Stimulated activated CD4-positive, alpha-beta T cell treated with anti-CD3 and anti-CD28 coated beads, TNF-alpha, amount 100 ng/mL, for 24 hours (primary cell): Measurements from ENCODE around the gene PAGR1.
"Not testable (repeated sequence)": the region's sequence is repeated elsewhere in the genome, so short reads cannot be mapped to it uniquely, and the experiment has no call there.

Source experiments
- DNase-seq, 3 experiments: peaks; one replicate each; pipeline ENCODE4 v3.0.0-alpha.2; 2020; ENCODE audit warnings: low read depth in 3 of 3

Gene PAGR1

DNA sequence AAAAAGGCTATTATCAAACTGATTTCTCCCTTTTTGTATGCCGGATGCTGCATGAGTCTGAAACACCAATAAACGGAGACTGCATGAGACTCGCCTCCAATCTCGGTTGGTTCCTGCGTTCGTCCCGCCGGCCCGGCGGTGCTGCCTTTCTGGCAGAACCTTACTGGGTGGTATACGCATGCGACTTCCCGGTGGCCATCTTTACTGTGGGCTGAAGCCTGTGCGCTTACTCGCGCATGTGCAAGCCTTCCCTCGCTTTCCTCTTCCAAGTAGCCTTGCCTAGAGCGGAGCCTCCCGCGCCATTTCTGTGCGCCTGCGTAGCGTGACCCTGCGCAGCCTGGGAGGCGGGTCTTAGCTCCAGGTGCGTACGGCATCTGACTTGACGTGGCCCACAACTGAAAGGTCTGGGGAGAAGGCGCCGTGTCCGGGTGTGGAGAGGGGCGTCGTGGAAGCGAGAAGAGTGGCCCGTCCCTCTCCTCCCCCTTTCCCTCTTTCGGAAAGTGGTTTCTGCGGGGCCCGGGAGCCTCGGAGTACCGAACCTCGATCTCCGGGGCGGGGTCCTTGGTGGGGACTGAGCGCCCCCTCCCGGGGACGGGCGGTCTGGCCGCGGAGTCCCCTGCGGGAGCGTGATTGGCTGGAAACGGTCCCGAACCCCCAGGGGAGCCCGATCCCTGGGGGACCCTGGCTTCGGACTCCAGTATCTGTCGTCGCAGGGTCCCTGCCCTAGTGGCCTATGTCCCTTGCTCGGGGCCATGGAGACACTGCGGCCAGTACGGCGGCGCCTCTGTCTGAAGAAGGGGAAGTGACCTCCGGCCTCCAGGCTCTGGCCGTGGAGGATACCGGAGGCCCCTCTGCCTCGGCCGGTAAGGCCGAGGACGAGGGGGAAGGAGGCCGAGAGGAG is at the start of gene PAGR1:
PAGR1 (plus strand) TSS at position 360 of the 901 bp plus-strand sequence; CDS start at position 734, 374 bp downstream.
- peak; percentile 95 to 99 (median 99) for DNase-seq

DNA sequence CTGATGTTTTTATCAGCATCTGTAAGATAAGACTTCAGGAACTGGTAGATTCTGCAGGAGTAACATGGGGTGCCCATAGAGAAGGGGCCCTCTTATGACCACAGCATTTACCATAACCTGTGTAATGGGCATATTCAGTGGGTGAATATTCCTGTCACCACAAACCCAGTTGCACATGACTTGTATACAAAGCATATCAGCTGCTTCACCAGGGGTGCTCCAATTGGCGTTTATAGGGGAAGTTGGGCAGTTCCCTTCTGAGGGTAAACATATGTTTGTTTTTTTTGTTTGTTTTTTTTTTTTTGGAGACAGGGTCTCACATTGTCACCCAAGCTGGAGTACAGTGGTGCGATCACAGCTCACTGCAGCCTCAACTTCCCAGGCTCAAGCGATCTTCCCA is 49.4 kb upstream of the PAGR1 start:
- DNase-seq, result no peak

DNA sequence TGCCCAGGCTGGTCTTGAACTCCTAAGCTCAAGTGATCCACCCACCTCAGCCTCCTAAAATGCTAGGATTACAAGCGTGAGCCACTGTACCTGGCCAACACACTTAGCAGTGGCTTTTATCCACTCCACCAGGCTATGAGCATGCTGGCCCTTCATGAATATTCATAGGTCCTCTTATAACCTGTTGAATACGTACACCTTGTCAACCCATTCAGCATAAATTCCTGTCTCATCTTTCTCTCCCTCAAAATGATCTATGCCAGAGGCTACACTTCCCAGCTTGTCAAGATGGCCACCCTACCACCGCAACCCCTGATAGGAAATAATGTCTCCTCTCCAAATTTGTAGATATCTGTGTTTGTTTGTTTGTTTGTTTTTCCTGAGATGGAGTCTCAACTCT is 48.9 kb upstream of the PAGR1 start:
- DNase-seq, result no peak

DNA sequence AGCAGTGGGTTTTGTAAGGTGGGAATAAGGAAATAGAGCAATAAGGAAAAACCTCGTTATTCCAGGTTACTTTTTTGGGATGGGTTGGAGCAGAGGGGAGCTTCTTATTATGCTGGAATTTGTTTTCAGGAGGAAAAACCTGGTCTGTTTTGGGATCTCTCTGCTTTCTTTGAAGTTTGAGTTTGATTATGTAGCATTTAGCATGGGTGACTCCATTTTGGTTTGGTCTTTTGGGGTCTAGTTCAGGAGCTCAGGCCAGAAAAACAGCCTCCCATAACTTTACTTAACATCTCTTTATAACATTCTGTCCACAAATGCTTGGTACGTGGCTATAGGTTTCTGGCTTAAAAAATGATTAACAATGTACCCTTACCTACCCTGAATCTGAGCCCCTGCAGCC is 46.4 kb upstream of the PAGR1 start:
- DNase-seq, result no peak

DNA sequence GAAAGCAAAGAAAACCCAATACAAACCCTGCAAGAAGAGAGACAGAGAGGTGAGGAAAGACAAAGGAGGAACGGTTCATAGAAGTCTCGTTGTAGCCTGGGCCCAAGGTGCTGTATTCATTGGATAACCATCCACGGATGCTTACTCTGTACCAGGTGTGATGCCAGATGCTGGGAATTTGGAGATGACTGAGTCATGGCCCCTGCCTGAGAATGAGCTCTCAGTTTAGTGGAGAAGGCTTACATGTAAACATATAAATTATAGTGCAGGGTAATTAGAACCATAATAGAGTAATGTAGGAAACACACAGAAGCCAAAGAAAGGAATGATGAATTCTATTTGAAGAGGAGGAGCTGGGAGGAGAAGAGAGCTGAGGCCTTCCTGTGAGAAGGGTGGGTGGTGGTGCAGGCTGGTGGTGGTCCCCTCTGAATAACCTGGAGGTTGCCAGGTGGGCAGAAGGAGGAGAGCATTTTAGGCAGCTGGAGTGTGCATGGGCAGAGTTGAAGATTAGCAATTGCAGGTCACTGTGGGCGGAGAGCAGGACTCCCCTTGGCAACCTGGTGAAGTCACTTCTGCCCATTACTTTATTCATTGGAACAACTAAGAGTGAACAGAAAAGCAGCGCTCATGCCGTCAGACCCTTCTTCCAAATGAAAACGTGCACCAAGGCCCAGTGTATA is 45.6 kb upstream of the PAGR1 start:
- no peak for DNase-seq

DNA sequence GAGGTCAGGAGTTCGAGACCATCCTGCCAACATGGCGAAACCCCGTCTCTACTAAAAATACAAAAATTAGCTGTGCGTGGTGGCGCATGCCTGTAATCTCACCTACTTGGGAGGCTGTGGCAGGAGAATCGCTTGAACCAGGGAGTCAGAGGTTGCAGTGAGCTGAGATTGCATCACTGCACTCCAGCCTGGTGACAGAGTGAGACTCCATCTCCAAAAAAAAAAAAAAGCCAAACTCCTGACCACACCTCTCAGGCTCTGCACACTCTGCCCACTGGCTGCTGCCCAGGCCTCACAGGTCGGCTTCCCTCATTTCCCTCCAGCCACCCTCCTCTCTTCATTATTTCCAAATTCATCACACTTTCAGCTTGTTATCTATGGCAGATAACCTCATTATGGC is 43.6 kb upstream of the PAGR1 start:
- not testable (repeated sequence) for DNase-seq

DNA sequence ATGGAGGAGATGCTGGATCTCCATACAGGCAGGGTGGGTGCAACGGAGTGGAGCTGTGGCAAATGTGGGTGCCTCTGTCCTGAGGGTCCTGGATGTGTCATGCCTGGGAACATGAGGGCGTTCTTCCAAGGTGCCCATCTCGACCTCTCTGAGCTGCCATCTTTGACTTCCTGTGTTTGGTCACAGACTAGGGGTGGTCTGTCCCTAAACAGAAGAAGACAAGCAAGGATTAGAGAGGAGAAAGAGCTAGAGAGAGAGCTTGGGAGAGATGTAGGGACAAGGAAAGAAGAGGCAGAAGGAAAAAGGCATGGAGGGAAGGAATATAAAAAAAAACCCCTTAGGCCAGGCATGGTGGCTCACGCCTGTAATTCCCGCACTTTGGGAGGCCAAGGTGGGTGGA is 41.2 kb upstream of the PAGR1 start:
- DNase-seq, result no peak

DNA sequence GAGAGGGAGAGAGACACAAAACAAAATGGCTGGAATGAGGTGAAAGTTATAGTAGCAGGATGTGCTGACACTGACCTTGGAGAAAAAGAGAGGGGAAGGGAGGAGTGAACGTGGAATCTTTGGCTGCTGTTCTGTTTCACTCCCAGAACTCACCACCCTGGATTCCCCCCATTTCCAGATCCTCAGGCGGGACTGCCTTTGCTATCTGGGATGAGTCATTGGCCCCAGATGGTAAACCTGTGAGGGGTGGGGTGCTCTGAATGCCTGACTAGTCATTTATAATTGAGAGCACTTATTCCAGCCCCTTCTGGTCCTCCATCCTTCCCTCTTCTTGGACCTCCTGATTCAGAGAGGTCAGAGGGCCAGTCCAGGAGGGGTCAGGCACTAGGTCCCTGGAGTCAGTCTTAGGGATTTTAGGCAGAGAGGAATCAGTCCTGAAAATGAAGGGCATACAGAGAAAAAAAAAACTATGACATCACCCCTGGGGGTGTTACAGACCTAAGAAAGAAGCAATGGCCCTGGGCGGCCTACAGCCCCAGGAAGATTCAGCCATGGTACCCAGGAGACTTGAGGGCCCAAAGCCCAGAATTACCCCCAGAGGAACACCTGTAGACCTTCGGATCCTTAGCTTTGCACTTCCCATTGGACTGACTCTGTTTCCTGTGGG is 40.1 kb upstream of the PAGR1 start:
- no peak for DNase-seq

DNA sequence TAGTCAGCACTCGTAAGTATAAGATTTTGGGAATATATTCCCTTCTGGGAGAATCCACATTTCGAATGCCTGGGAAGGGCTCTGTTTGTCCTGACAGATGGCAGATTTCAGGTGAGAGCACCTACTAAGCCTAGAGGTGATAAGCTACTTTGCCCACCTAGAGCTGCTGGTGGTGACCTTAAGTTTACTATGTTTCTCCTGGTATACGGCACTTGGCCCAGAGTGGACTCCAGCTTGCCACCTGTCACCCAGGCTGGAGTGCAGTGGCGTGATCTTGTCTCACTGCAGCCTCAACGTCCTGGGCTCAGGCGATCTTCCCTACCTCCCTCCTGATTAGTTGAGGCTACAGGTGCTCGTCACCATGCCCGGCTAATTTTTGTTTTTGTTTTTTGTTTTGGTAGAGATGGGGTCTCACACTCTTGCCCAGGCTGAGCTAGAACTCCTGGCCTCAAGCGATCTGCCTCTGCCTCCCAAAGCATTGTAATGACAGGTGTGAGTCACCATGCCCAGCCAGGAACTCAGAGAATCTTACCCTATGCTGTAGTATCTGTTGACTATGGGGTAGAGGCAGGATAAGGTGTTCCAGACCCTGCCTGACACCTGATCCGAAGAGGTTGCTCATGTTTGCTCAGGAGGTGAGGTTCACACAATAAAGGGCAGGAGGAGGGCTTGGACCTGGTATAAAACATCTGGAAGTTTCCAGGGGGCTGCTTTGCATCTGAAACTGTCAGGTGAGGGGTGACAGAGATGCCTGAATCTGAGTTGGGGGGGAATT is 38.2 kb upstream of the PAGR1 start, which contains the start of gene ZG16:
ZG16 (plus strand) TSS at position 681 of the 775 bp plus-strand sequence. CDS start 1,011 bp downstream, outside the sequence.
- DNase-seq, result no peak

DNA sequence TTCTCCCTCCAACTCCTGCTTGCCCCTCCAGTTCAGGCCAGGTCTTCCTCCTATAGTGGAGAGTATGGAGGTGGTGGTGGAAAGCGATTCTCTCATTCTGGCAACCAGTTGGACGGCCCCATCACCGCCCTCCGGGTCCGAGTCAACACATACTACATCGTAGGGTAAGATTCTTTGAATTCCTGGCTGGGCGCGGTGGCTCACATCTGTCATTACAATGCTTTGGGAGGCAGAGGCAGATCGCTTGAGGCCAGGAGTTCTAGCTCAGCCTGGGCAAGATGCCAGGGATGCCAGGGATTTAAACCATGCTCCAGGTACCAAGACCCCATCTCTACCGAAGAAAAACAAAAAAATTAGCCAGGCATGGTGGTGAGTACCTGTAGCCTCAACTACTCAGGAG is 36.5 kb upstream of the PAGR1 start:
- no peak for DNase-seq

DNA sequence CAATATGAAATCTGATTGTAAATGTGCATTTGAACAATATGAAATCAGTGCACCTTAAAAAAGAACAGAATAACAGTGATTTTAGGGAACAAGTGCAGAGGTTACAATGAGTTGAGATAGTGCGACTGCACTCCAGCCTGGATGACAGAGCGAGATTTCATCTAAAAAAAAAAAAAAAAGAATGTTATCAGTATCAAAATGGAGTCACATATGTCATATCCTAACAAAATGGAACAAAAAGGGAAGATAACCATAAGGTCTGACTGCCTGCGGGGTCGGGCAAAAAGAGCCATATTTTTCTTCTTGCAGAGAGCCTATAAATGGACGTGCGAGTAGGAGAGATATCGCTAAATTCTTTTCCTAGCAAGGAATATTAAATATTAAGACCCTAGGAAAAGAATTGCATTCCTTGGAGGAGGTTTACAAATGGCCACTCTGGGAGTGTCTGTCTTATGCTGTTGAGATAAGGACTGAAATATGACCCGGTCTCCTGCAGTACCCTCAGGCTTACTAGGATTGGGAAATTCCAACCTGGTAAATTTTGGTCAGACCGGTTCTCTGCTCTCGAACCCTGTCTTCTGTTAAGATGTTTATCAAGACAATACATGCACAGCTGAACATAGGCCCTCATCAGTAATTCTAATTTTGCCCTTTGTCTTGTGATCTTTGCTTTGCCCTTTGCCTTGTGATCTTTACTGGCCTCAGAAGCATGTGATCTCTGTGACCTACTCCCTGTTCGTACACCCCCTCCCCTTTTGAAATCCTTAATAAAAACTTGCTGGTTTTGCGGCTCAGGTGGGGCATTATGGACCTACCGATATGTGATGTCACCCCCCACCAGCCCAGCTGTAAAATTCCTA is 32.6 kb upstream of the PAGR1 start:
- DNase-seq, result not testable (repeated sequence)

DNA sequence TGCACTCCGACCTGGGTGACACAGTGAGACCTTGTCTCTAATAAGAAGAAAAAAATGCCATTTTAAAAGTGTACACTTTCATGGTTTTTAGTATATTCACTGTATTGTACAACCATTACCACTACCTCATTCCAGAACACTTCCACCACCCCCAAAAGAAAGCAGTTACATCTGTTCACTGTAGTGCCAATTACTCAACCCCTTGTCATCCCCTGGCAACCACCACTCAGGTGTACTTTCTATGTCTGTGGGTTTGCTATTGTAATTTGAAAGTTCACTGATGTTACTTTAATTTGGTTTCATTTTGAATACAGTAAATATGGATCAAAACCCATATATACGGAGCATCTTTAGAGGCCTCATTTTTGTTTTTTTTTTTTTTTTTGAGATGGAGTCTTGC is 31.8 kb upstream of the PAGR1 start:
- DNase-seq, result peak in 1 of 3 experiments; percentile 10

DNA sequence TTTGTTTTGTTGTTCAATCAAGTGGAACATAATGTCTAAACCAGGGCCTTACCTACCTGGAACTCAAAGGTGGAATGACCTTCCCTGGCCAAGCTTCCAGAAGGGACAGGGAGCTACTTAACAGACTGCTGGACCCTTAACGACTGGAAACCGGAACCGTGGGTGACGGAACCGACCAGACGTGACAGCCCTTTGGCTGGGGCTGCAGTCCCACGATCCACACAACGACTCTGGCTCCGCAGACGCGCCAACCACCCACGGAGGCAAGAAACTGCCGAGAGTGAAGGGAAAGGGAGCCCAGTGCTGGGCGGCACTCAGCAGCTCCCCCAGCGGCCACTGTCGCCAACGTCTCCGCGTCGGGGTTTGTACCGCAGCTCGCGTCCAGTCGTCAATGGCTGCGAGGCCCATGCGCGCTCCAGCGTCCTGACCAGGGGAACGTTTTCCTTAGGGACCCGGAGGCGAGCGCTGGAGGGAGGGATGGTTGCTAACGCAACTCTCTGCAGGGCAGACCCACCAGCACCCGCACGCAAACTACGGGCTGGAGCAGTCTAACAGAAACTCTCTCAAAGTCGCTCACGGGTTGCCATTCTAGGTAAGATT is 31.0 kb upstream of the PAGR1 start:
- DNase-seq, result peak; percentile 50 to 73 (median 51)

DNA sequence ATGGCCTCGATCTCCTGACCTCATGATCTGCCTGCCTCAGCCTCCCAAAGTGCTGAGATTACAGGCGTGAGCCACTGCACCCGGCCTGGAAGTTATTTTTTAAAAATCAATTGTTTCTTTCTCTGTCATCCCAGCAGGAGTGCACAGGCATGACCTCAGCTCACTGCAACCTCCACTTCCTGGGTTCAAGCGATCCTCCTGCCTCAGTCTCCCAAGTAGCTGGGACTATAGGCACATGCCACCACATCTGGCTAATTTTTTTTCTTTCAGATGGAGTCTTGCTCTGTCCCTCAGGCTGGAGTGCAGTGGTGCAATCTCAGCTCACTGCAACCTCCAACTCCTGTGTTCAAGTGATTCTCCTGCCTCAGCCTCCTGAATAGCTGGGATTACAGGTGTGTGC is 28.8 kb upstream of the PAGR1 start:
- not testable (repeated sequence) for DNase-seq

DNA sequence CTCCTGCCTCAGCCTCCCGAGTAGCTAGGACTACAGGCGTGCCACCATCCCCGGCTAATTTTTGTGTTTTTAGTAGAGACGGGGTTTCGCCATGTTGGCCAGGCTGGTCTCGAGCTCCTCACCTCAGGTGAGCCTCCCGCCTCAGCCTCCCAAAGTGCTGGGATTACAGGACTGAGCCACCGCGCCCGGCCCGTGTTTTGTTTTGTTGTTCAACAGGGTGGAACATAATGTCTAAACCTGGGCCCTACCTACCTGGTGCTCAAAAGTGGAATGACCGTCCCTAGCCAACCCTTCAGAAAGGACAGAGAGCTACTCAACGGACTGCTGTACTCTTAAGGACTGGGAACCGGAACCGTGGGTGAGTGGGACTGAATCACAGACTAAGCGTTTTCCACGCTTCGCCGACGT is 26.2 kb upstream of the PAGR1 start:
- DNase-seq, result peak in 1 of 3 experiments; percentile 14

DNA sequence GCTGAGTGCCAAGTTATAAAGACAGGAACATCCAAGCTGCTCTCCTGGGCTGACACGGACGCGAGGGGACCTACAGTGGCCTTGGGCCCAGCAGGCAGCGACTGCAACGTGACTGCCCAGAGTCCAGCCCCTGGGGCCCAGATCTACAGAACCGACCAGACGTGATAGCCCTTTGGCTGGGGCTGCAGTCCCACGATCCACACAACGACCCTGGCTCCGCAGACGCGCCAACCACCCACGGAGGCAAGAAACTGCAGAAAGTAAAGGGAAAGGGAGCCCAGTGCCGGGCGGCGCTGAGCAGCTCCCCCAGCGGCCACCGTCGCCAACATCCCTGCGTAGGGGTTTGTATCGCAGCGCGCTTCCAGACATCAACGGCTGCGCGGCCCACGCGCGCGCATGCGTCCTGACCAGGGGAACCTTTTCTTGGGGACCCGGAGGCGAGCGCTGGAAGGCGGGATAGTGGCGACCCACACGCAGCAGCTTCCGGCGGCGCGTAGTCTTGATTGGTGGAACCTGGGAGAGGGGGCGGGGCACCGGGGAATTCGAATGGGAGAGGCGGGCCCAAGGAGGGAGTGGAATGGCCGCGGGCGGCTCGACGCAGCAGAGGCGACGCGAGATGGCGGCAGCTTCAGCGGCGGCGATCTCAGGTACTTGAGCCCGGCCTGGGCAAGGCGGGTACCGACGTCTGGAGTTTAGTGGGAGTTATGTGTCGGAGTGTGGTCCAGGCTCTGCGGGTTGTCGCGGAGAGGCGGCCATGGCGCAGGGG is 25.6 kb upstream of the PAGR1 start, which contains the start of gene KIF22:
KIF22 (plus strand) TSS at position 569 of the 766 bp plus-strand sequence; CDS start at position 578, 9 bp downstream.
- DNase-seq, result peak; percentile 99 to 100 (median 99)

DNA sequence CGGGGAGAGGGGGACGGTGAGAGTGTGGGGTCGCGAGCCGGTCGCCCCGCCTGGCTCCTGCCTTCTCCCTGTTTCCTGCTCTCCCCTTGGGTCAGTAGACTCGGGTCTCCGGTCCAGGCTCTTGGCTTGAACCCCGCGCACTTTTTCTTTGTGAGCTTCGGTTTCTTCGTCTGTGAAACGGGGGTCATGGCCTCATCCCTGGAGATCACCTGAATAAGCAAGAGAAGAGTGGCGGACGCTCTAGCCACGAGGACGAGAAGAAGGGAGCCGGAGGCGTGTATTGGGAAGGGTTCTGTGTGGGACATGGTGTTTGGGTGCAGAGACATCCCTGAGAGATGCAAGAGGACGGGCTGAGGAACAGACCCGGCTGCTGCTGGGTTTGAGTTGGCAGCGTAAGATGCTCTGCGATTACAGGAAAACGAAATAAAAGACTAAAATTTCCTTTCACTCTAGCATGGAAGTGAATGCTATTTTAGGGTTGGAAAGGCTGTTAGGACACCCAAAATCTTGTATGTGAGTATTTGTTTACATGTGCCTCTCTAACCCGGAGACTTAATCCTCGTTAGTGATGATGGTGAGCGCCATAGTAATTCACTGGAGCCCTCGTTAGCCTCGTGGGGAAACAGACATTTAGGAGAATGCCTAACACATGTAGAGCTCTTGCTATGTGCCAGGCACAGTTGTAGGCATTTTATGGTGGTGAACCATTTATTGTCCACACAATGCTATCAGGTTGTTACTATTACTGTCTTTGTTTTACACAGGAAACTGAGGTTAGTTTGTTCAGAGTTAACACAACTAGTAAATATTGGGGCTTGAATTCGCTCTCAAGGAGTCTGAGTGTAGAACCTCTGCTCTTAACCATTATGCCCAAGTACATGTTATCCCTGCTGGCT is 24.8 kb upstream of the PAGR1 start:
- no peak for DNase-seq
